Ovary (tissue), 9 donors: Measurements from ENCODE around the gene SLX4. TPM values are rescaled to one million over a fixed set of nuclear protein-coding genes. Genes with fewer than 3 reads are reported as not detected.

Source experiments
- DNase-seq, 5 donors: peaks; one replicate each; pipeline ENCODE4 v3.0.0-alpha.2; 2019 to 2020
- H3K27ac ChIP-seq, 2 donors: fragments of 200-600 bp; one replicate each; pipeline versions ENCODE4 v1.5.1 to v1.8.0; 2019 to 2022
- H3K27me3 ChIP-seq: fragments of 200-600 bp; one replicate; pipeline ENCODE4 v1.8.0; 2022
- H3K36me3 ChIP-seq: fragments of 200-600 bp; sonication (generic); one replicate; pipeline ENCODE4 v1.5.1; 2019
- H3K4me1 ChIP-seq: one replicate; pipeline ENCODE4 v1.8.1; 2013; ENCODE audit warnings: mild to moderate bottlenecking, moderate library complexity; ENCODE audit not compliant: insufficient read depth
- H3K4me3 ChIP-seq: fragments of 200-600 bp; sonication (generic); one replicate; pipeline ENCODE4 v1.5.1; 2017
- H3K9me3 ChIP-seq, 2 donors: fragments of 200-600 bp in 1 of 2; sonication (generic) in 1 of 2; one replicate each; pipeline versions ENCODE4 v1.5.1 to v1.8.1; 2013 to 2019; ENCODE audit warnings: mild to moderate bottlenecking in 1 of 2, moderate library complexity in 1 of 2
- CTCF ChIP-seq, 3 donors: fragments of 450-650 bp in 2 of 3; fragments of 200-600 bp in 1 of 3; IDR thresholded peaks; one replicate each; pipeline versions ENCODE4 v1.5.1 to v1.8.0; 2016 to 2022; ENCODE audit warnings: antibody characterized with exemption in 3 of 3, mild to moderate bottlenecking in 1 of 3
- EP300 ChIP-seq: sonication (generic); formaldehyde crosslinking; IDR thresholded peaks from one replicate; pipeline ENCODE4 v1.6.1; 2017; ENCODE audit warnings: antibody characterized with exemption
- POLR2A ChIP-seq: fragments of 450-650 bp; IDR thresholded peaks from one replicate; pipeline ENCODE4 v1.6.1; 2017; ENCODE audit warnings: antibody characterized with exemption, mild to moderate bottlenecking, moderate library complexity
- WGBS, 3 donors: extraction: QIAGEN DNeasy Blood & Tissue Kit in 1 of 3; methylation state at CpG; one replicate each; pipeline versions ENCODE4 v1.1.5 to v1.1.7; 2013 to 2017; 5-methylcytosine and 5-hydroxymethylcytosine counted together
- intact Hi-C, 4 donors: fragments of 100-400 bp; cut with DNase I; formaldehyde crosslinking; loops; one replicate each; pipeline versions ENCODE4 v1.11.0 to v1.15.1; 2022 to 2023
- polyA plus RNA-seq, 2 donors: library from polyadenylated mRNA; stranded (reverse); fragments of 200-250 nt in 1 of 2; fragments of 350-450 nt in 1 of 2; fragmentation: Illumina TruSeq in 1 of 2; extraction: RNeasy Lipid Tissue Mini Kit (QIAGEN cat#74804) in 1 of 2; gene quantifications; one replicate each; pipeline ENCODE4 v1.2.3, GENCODE V29; 2013 to 2014
- total RNA-seq, 7 donors: library from RNA; depleted of rRNA in 2 of 7; stranded (reverse); fragments of >200 nt in 2 of 7; fragmentation: NEBNext Ultra II Directional in 3 of 7; extraction: Animal tissue kit (Norgen Biotek cat#: 25700) in 3 of 7; gene quantifications; one replicate each; pipeline versions ENCODE4 v1.1.0 to v1.2.4, GENCODE V29; 2016 to 2023
- donor health status: DM: no; HTN: no; CAD: no; lungs with moderate emphysema.
- donor health status: DM: no; HTN: no; CAD: no.
- donor health status: Bipolar disorder and iron deficiency.
- donor health status: DM: yes; HTN: yes; CAD: no.
- donor health status: DM: no; HTN: no; CAD: no.
- donor health status: DM: yes; HTN: yes; CAD: no.

Gene SLX4
- total and polyA plus RNA-seq, 9 donors, result 1.7 to 4.9 (median 3.2) TPM

GRCh38 chr16:3597676-3598075 lies 13.7 kb downstream of the SLX4 start:
- Histone ChIP-seq H3K36me3 (no peaks in the 10 kb centered on the region), H3K27me3 (no peaks in the 10 kb centered on the region), H3K9me3 (no peaks in the 10 kb centered on the region), H3K4me1 (no peaks in the 10 kb centered on the region), H3K27ac (no peak overlapping the region), H3K4me3 (no peak overlapping the region)
- 94 to 95% (median 95%) methylated on average over 17 of the region's 17 CpGs for WGBS, 3 donors
- intact Hi-C loops, result loop anchor here in 1 of 4 donors (10.0 kb wide), 1 partner anchor 193 kb away; the partner anchor contains the start of genes ZNF174 and ZSCAN32
- no peak for TF ChIP-seq EP300
- no peak for TF ChIP-seq CTCF (IDR thresholded peaks at IDR 0.05)
- TF ChIP-seq POLR2A, result no peak
- DNase-seq, result no peak

GRCh38 chr16:3597226-3597625 lies 14.2 kb downstream of the SLX4 start:
- no peak for TF ChIP-seq POLR2A
- no peak for TF ChIP-seq EP300
- no peak for TF ChIP-seq CTCF (IDR thresholded peaks at IDR 0.05)
- intact Hi-C loops, result loop anchor here in 1 of 4 donors (10.0 kb wide), 1 partner anchor 192 kb away; the partner anchor contains the start of genes ZNF174 and ZSCAN32
- H3K4me3 ChIP-seq, result no peak overlapping the region
- H3K36me3 ChIP-seq, result no peaks in the 10 kb centered on the region
- 88 to 94% (median 88%) methylated on average over 10 of the region's 10 CpGs for WGBS, 3 donors
- no peak for DNase-seq
- H3K4me1 ChIP-seq, result no peaks in the 10 kb centered on the region
- no peak overlapping the region for H3K27ac ChIP-seq
- H3K9me3 ChIP-seq, result no peaks in the 10 kb centered on the region
- H3K27me3 ChIP-seq, result no peaks in the 10 kb centered on the region

- H3K4me1 ChIP-seq, result no peaks in the 10 kb centered on the region
- 90 to 92% (median 91%) methylated on average over 26 to 27 of the region's 27 CpGs for WGBS, 3 donors
- no peak overlapping the region for H3K27ac ChIP-seq
- no peaks in the 10 kb centered on the region for H3K27me3 ChIP-seq
- no peak overlapping the region for H3K4me3 ChIP-seq
- intact Hi-C loops, result loop anchor here in 1 of 4 donors (10.0 kb wide), 1 partner anchor 191 kb away; the partner anchor contains the start of genes ZNF174 and ZSCAN32
- TF ChIP-seq EP300, result no peak
- TF ChIP-seq POLR2A, result no peak
- no peak for TF ChIP-seq CTCF (IDR thresholded peaks at IDR 0.05)
- H3K36me3 ChIP-seq, result no peaks in the 10 kb centered on the region
- no peak for DNase-seq
- no peaks in the 10 kb centered on the region for H3K9me3 ChIP-seq
These were observed 15.1 kb downstream of the SLX4 start for GRCh38 chr16:3596101-3596861.

- Histone ChIP-seq H3K9me3 (no peaks in the 10 kb centered on the region), H3K4me1 (no peaks in the 10 kb centered on the region), H3K27me3 (no peaks in the 10 kb centered on the region), H3K27ac (no peak overlapping the region), H3K4me3 (no peak overlapping the region), H3K36me3 (no peaks in the 10 kb centered on the region)
- no peak for TF ChIP-seq EP300
- no peak for TF ChIP-seq CTCF (IDR thresholded peaks at IDR 0.05)
- TF ChIP-seq POLR2A, result no peak
- 94 to 96% (median 95%) methylated on average over 19 of the region's 19 CpGs for WGBS, 3 donors
- intact Hi-C loops, result loop anchor here in 1 of 4 donors (10.0 kb wide), 1 partner anchor 191 kb away; the partner anchor contains the start of genes ZNF174 and ZSCAN32
- no peak for DNase-seq
These were observed 15.8 kb downstream of the SLX4 start for GRCh38 chr16:3595521-3596021.
